Ishikawa (cell line): ENCODE measurements around the gene ESPNL.

Experiments
- CEBPB ChIP-seq: IDR thresholded peaks from 2 replicates; pipeline ENCODE4 v1.6.1; 2012
- CREB1 ChIP-seq: IDR thresholded peaks from 2 replicates; pipeline ENCODE4 v1.6.1; 2012; ENCODE audit warnings: low read depth
- EP300 ChIP-seq: IDR thresholded peaks from 2 replicates; pipeline ENCODE4 v1.6.1; 2012; ENCODE audit warnings: borderline replicate concordance
- NFIC ChIP-seq: IDR thresholded peaks from 2 replicates; pipeline ENCODE4 v1.6.1; 2012
- RAD21 ChIP-seq: IDR thresholded peaks from 2 replicates; pipeline ENCODE4 v1.6.1; 2012; ENCODE audit warnings: low read depth
- TAF1 ChIP-seq: IDR thresholded peaks from 2 replicates; pipeline ENCODE4 v1.6.1; 2012; ENCODE audit warnings: low read depth, mild to moderate bottlenecking
- TCF12 ChIP-seq: IDR thresholded peaks from 2 replicates; pipeline ENCODE4 v1.6.1; 2012; ENCODE audit warnings: low read depth
- TEAD4 ChIP-seq: IDR thresholded peaks from 2 replicates; pipeline ENCODE4 v1.6.1; 2012
- YY1 ChIP-seq: IDR thresholded peaks from 2 replicates; pipeline ENCODE4 v1.6.1; 2012; ENCODE audit warnings: low read depth
- ZBTB7A ChIP-seq: IDR thresholded peaks from 2 replicates; pipeline ENCODE4 v1.6.1; 2012; ENCODE audit warnings: low read depth
- TF ChIP-seq, protein P1 (sequence below): IDR thresholded peaks from 2 replicates; pipeline ENCODE4 v1.6.1; 2012; ENCODE audit warnings: low read depth, mild to moderate bottlenecking
- TF ChIP-seq, protein P2 (sequence below): IDR thresholded peaks from 2 replicates; pipeline ENCODE4 v1.6.1; 2012

GRCh38 chr2:238138331-238139195 is 38.4 kb downstream of the ESPNL start, which contains the start of gene KLHL30:
- TF ChIP-seq, protein P1, sequence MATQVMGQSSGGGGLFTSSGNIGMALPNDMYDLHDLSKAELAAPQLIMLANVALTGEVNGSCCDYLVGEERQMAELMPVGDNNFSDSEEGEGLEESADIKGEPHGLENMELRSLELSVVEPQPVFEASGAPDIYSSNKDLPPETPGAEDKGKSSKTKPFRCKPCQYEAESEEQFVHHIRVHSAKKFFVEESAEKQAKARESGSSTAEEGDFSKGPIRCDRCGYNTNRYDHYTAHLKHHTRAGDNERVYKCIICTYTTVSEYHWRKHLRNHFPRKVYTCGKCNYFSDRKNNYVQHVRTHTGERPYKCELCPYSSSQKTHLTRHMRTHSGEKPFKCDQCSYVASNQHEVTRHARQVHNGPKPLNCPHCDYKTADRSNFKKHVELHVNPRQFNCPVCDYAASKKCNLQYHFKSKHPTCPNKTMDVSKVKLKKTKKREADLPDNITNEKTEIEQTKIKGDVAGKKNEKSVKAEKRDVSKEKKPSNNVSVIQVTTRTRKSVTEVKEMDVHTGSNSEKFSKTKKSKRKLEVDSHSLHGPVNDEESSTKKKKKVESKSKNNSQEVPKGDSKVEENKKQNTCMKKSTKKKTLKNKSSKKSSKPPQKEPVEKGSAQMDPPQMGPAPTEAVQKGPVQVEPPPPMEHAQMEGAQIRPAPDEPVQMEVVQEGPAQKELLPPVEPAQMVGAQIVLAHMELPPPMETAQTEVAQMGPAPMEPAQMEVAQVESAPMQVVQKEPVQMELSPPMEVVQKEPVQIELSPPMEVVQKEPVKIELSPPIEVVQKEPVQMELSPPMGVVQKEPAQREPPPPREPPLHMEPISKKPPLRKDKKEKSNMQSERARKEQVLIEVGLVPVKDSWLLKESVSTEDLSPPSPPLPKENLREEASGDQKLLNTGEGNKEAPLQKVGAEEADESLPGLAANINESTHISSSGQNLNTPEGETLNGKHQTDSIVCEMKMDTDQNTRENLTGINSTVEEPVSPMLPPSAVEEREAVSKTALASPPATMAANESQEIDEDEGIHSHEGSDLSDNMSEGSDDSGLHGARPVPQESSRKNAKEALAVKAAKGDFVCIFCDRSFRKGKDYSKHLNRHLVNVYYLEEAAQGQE, result no peak
- TF ChIP-seq EP300 (no peak), CEBPB (no peak), CREB1 (no peak), YY1 (no peak), TAF1 (no peak), NFIC (0 out of 2 replicates have a peak, but pooled peaks have one; percentile 1), ZBTB7A (peak; percentile 57; the same call in 1 of the 2 replicates), RAD21 (no peak), TEAD4 (no peak), TCF12 (no peak; the same call in 1 of the 2 replicates)
- TF ChIP-seq, protein P2, sequence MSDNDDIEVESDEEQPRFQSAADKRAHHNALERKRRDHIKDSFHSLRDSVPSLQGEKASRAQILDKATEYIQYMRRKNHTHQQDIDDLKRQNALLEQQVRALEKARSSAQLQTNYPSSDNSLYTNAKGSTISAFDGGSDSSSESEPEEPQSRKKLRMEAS, result peak; percentile 77
